Sigmoid colon (tissue), 7 donors: ENCODE data around the gene CCND3. TPM values are rescaled to one million over a fixed set of nuclear protein-coding genes. Genes with fewer than 3 reads are reported as not detected.
A peak's percentile ranks its signal among the peaks of the same experiment; 100 is the strongest.

Experiments
- DNase-seq: peaks from one replicate; pipeline ENCODE4 v3.0.0-alpha.2; 2019
- H3K27ac ChIP-seq, 4 donors: fragments of 200-600 bp; sonication (generic); one replicate each; pipeline ENCODE4 v1.5.1; 2016 to 2019; ENCODE audit warnings: mild to moderate bottlenecking in 1 of 4
- H3K27me3 ChIP-seq, 3 donors: fragments of 200-600 bp; sonication (generic); one replicate each; pipeline ENCODE4 v1.5.1; 2019; ENCODE audit warnings: mild to moderate bottlenecking in 1 of 3
- H3K36me3 ChIP-seq, 4 donors: fragments of 200-600 bp; sonication (generic); one replicate each; pipeline ENCODE4 v1.5.1; 2016 to 2019
- H3K4me1 ChIP-seq, 4 donors: fragments of 200-600 bp; sonication (generic); one replicate each; pipeline ENCODE4 v1.5.1; 2017 to 2019
- H3K4me3 ChIP-seq, 4 donors: fragments of 200-600 bp; sonication (generic); one replicate each; pipeline ENCODE4 v1.5.1; 2017 to 2019; ENCODE audit warnings: mild to moderate bottlenecking in 2 of 4, moderate library complexity in 1 of 4
- H3K9me3 ChIP-seq, 4 donors: fragments of 200-600 bp in 3 of 4; sonication (generic) in 3 of 4; one replicate each; pipeline versions ENCODE4 v1.5.1 to v1.6.1; 2013 to 2019
- EP300 ChIP-seq, 4 donors: sonication (generic); formaldehyde crosslinking; IDR thresholded peaks; one replicate each; pipeline ENCODE4 v1.6.1; 2017; ENCODE audit warnings: antibody characterized with exemption in 4 of 4
- POLR2A ChIP-seq, 2 donors: fragments of 450-650 bp; IDR thresholded peaks; one replicate each; pipeline ENCODE4 v1.6.1; 2016; ENCODE audit warnings: antibody characterized with exemption in 2 of 2, mild to moderate bottlenecking in 2 of 2, moderate library complexity in 2 of 2
- POLR2AphosphoS5 ChIP-seq, 4 donors: sonication (generic); formaldehyde crosslinking; IDR thresholded peaks; one replicate each; pipeline ENCODE4 v1.6.1; 2017; ENCODE audit warnings: antibody characterized with exemption in 4 of 4
- WGBS, 2 donors: extraction: QIAGEN DNeasy Blood & Tissue Kit; methylation state at CpG; one replicate each; pipeline ENCODE4 v1.1.7; 2013; 5-methylcytosine and 5-hydroxymethylcytosine counted together
- intact Hi-C: fragments of 100-400 bp; cut with DNase I; formaldehyde crosslinking; loops from one replicate; pipeline ENCODE4 v1.15.1; 2023
- polyA plus RNA-seq, 3 donors: library from polyadenylated mRNA; stranded (reverse); fragments of 200-250 nt; gene quantifications; one replicate each; pipeline ENCODE4 v1.2.3, GENCODE V29; 2013
- total RNA-seq, 4 donors: library from RNA; depleted of rRNA; stranded (reverse); fragments of >200 nt; gene quantifications; one replicate each; pipeline ENCODE4 v1.1.0, GENCODE V29; 2016
- TF ChIP-seq, protein P1 (sequence below), 4 experiments: fragments of 450-650 bp in 3 of 4; fragments of 200-600 bp in 1 of 4; IDR thresholded peaks; one replicate each; pipeline ENCODE4 v1.5.1; 2016 to 2019; ENCODE audit warnings: antibody characterized with exemption in 4 of 4, mild to moderate bottlenecking in 3 of 4, moderate library complexity in 2 of 4
- donor health status: healthy with polysubstance abuse.
- donor health status: Bipolar disorder and iron deficiency.
- donor health status: healthy.

The CCND3 gene
- total and polyA plus RNA-seq, 7 donors, result 43.2 to 144 (median 102) TPM

DNA sequence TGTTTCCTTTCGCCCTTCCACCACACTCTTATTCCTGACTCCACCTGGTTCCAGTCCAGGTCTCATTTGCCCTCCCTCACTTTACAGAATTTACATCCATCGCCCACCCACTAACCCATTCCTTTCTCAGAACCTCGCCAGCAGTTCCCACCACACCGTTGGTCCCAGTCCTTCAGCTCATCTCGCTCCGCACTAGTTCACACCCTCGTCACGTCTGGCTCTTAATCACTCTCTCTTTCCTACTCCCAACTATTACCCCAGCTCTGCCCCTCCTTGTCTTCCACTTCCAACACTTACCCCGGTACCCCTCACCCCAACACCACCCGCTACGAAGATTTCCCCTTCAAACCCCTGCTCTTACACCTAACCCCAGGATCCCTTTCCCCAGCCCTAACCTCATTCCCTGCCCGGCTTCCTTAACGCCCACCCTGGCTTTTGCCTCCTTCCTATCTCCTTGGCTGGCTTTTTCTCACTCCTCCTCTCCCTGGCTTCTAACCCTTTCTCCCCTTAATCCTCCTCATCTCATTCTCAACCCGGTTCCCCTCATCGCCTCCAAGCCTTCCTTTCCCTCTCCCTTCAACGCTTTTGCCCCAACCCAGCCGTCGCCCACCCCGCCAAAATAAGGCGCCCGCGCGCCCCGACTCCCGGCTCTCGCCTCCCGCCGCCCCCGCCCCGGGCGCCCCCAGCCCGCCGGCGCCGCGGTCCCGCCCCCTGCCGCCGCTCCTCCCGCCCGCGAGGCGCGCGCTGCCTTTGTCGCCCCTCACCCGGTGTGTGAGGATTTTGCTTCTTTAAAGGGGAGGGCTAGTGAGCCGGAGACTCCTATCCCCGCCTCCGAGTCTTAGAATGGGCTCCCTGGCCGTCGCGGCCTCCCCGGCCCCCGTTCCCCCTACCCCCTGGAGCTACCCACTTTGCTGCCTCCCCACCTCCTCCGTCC lies 47.0 kb downstream of the CCND3 start:
- WGBS, 2 donors, result 2% methylated on average over 56 of the region's 56 CpGs
- intact Hi-C loops, result loop anchor here (2.0 to 10.0 kb wide), 4 partner anchors 46 to 320 kb away; partner anchors contain the start of genes CCND3, MRPS10, PRICKLE4 and TOMM6
- Histone ChIP-seq H3K27me3 (no peaks in the 10 kb centered on the region), H3K4me1 (peaks cover 0 to 20% (median 12%) of the 10 kb centered on the region in 4 donors), H3K27ac (peak overlapping the region; percentile 81 to 89 (median 84)), H3K4me3 (peak overlapping the region; percentile 58 to 79 (median 75)), H3K9me3 (no peaks in the 10 kb centered on the region), H3K36me3 (no peaks in the 10 kb centered on the region)
- DNase-seq, result no peak
- TF ChIP-seq POLR2AphosphoS5 (IDR thresholded peaks at IDR 0.05) (no peak), EP300 (IDR thresholded peaks at IDR 0.05) (no peak), POLR2A (IDR thresholded peaks at IDR 0.05) (no peak)
- TF ChIP-seq, protein P1, sequence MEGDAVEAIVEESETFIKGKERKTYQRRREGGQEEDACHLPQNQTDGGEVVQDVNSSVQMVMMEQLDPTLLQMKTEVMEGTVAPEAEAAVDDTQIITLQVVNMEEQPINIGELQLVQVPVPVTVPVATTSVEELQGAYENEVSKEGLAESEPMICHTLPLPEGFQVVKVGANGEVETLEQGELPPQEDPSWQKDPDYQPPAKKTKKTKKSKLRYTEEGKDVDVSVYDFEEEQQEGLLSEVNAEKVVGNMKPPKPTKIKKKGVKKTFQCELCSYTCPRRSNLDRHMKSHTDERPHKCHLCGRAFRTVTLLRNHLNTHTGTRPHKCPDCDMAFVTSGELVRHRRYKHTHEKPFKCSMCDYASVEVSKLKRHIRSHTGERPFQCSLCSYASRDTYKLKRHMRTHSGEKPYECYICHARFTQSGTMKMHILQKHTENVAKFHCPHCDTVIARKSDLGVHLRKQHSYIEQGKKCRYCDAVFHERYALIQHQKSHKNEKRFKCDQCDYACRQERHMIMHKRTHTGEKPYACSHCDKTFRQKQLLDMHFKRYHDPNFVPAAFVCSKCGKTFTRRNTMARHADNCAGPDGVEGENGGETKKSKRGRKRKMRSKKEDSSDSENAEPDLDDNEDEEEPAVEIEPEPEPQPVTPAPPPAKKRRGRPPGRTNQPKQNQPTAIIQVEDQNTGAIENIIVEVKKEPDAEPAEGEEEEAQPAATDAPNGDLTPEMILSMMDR (IDR thresholded peaks at IDR 0.05), result no peak

DNA sequence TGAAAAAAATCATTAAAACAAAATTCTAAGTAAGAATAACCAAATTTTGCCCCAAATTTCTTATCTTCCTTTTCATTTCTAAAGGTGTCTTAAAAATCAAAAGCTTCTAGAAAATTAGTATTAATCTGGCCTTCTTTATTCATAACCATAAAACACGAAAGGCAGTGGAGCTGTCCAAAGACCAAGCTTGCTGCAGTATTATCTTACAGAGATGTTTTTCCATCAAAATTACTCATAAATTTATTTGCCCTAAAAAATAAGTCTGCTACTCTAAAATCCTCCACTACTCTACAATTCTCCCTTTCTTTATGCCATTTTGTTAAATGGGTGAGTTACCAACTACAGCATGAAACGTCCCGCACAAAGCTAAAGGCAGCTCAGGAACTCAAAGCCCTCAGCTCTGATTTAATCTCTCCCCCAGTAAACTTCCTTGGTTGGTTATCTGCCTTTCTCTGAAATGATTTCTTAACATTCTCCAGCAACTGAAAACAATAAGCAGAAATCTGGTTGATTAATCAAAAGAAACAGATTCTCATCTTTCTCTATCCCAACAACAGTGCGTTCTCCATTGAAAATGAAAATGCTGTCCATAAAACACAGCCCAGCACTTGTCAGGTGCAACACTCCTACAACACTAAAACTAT lies 48.6 kb downstream of the CCND3 start:
- Histone ChIP-seq H3K27ac (no peak overlapping the region), H3K4me3 (no peak overlapping the region), H3K4me1 (peaks cover 0 to 20% (median 12%) of the 10 kb centered on the region in 4 donors), H3K27me3 (no peaks in the 10 kb centered on the region), H3K9me3 (no peaks in the 10 kb centered on the region), H3K36me3 (no peaks in the 10 kb centered on the region)
- intact Hi-C loops, result loop anchor here (10.0 kb wide), 2 partner anchors 108 to 322 kb away; partner anchors contain the start of genes MRPS10, PRICKLE4 and TOMM6
- TF ChIP-seq, protein P1 (IDR thresholded peaks at IDR 0.05), result no peak
- TF ChIP-seq POLR2A (IDR thresholded peaks at IDR 0.05) (no peak), POLR2AphosphoS5 (IDR thresholded peaks at IDR 0.05) (no peak), EP300 (IDR thresholded peaks at IDR 0.05) (no peak)
- DNase-seq, result no peak
- 76 to 79% methylated on average over 4 of the region's 4 CpGs for WGBS, 2 donors

DNA sequence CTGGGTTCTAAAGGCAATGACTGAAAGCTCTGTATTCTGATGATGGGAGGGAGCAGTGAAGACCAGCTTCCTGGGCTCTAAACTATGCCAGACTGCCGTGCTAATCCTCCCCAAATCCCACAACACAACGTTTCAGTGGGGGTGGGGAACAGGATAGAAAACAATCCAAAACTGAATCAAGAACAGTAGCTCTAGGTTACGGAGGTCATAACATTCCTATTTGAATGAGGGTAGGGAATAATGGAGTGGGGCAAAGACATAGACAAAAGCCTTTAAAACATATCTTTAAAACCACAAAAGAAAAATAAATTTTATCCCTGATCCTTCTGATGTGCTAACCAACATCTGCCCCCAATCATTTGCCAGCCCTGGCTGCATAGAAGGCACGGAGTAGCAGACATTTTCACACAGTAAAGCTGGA lies 54.3 kb downstream of the CCND3 start:
- H3K9me3 ChIP-seq, result no peaks in the 10 kb centered on the region
- H3K27ac ChIP-seq, result no peak overlapping the region
- H3K4me1 ChIP-seq, result no peaks in the 10 kb centered on the region
- no peaks in the 10 kb centered on the region for H3K36me3 ChIP-seq
- no peaks in the 10 kb centered on the region for H3K27me3 ChIP-seq
- WGBS, 2 donors, result 69 to 72% methylated on average over 4 of the region's 4 CpGs
- intact Hi-C loops, result no loop called here
- no peak for DNase-seq
- no peak overlapping the region for H3K4me3 ChIP-seq
- TF ChIP-seq, protein P1 (IDR thresholded peaks at IDR 0.05), result no peak
- no peak for TF ChIP-seq POLR2AphosphoS5 (IDR thresholded peaks at IDR 0.05)
- no peak for TF ChIP-seq POLR2A (IDR thresholded peaks at IDR 0.05)
- TF ChIP-seq EP300 (IDR thresholded peaks at IDR 0.05), result no peak

DNA sequence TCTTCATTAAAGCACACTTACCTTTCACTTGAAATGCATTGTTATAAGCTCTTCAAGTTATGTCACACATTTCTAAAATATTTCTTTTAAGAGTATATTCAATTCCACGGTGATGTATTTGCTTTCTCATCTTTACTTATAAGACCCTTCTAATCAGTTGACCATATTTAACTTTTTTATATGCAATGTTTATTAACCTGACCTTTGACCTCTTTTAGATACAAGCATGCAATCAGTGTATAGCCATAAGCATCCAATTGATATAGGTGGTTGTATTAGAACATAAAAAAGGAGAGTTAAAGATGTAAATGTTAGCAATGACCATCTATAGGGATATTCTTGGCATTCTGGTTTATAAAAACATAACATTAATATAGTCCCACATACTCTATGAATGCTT lies 55.7 kb downstream of the CCND3 start:
- TF ChIP-seq, protein P1 (IDR thresholded peaks at IDR 0.05), result no peak
- no peak for TF ChIP-seq POLR2AphosphoS5 (IDR thresholded peaks at IDR 0.05)
- no peak for TF ChIP-seq POLR2A (IDR thresholded peaks at IDR 0.05)
- no peak for TF ChIP-seq EP300 (IDR thresholded peaks at IDR 0.05)
- intact Hi-C loops, result no loop called here
- Histone ChIP-seq H3K27ac (no peak overlapping the region), H3K27me3 (no peaks in the 10 kb centered on the region), H3K4me3 (no peak overlapping the region), H3K36me3 (no peaks in the 10 kb centered on the region), H3K9me3 (no peaks in the 10 kb centered on the region), H3K4me1 (no peaks in the 10 kb centered on the region)
- no peak for DNase-seq
- 91 to 94% methylated on average over 1 of the region's 1 CpG for WGBS, 2 donors
